Measurements from ENCODE around the gene USH1C. TPM values are rescaled to one million over a fixed set of nuclear protein-coding genes. Genes with fewer than 3 reads are reported as not detected.
A peak's percentile ranks its signal among the peaks of the same experiment; 100 is the strongest.

Gene USH1C
- total and polyA plus RNA-seq, 7 donors, result 0.05 to 0.44 (median 0.14) TPM; not detected in 4

DNA sequence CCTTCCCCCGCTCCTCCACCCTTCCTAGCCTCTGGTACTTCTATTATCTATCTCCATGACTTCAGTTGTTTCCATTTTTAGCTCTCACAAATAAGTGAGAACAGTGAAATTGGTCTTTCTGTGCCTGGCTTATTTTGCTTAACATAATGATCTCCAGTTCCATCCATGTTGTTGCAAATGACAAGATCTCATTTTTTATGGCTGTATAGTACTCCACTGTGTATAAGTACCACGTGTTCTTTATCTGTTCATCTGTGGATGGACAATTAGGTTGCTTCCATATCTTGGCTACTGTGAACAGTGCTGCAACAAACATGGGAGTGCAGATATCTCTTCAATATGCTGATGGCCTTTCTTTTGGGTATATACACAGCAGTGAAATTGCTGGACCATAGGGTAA is 60.7 kb downstream of the USH1C start:
- TF ChIP-seq, protein P1, sequence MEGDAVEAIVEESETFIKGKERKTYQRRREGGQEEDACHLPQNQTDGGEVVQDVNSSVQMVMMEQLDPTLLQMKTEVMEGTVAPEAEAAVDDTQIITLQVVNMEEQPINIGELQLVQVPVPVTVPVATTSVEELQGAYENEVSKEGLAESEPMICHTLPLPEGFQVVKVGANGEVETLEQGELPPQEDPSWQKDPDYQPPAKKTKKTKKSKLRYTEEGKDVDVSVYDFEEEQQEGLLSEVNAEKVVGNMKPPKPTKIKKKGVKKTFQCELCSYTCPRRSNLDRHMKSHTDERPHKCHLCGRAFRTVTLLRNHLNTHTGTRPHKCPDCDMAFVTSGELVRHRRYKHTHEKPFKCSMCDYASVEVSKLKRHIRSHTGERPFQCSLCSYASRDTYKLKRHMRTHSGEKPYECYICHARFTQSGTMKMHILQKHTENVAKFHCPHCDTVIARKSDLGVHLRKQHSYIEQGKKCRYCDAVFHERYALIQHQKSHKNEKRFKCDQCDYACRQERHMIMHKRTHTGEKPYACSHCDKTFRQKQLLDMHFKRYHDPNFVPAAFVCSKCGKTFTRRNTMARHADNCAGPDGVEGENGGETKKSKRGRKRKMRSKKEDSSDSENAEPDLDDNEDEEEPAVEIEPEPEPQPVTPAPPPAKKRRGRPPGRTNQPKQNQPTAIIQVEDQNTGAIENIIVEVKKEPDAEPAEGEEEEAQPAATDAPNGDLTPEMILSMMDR (IDR thresholded peaks at IDR 0.05), result no peak
- no peaks in the 10 kb centered on the region for H3K36me3 ChIP-seq (ENCODE audit: insufficient read depth in 1 of 2, low read depth in 1 of 2)
- 73 to 88% (median 80%) methylated on average over 2 of the region's 2 CpGs for WGBS, 3 donors
- ATAC-seq (no peak), DNase-seq (no peak)
- no peaks in the 10 kb centered on the region for H3K4me1 ChIP-seq
- no peak overlapping the region for H3K4me3 ChIP-seq
- no peak overlapping the region for H3K27ac ChIP-seq
- H3K9me3 ChIP-seq, result no peaks in the 10 kb centered on the region
- intact Hi-C loops (cut with DNase I), result no loop called here
- H3K27me3 ChIP-seq (ENCODE audit: insufficient read depth in 3 of 3, low read length in 2 of 3), result no peaks in the 10 kb centered on the region

DNA sequence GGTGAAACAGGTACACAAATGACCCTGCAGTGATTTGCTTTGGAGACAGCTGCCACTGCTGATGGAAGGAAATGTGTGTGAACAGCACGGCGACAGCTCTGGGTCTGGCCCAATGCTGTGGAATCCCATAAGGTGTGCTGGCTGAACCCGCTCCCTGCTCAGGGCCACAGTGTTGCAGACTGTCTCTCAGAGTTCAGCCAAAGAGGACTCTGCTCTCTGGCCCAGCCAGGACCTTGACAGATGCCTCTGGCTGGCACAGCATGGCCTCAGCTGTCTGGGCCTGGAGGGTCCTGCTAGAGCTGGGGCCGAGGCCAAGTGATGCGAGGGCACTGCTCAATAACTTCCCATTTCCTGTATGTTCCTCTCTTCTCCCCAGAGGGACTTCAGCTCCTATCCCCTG is 62.3 kb downstream of the USH1C start:
- H3K4me3 ChIP-seq, result no peak overlapping the region
- H3K9me3 ChIP-seq, result no peaks in the 10 kb centered on the region
- WGBS, 3 donors, result 53 to 66% (median 57%) methylated on average over 5 of the region's 5 CpGs
- H3K27ac ChIP-seq, result no peak overlapping the region
- H3K4me1 ChIP-seq, result no peaks in the 10 kb centered on the region
- no peak for ATAC-seq
- H3K36me3 ChIP-seq (ENCODE audit: insufficient read depth in 1 of 2, low read depth in 1 of 2), result no peaks in the 10 kb centered on the region
- H3K27me3 ChIP-seq (ENCODE audit: insufficient read depth in 3 of 3, low read length in 2 of 3), result peaks cover 0 to 13% (median 2%) of the 10 kb centered on the region in 3 donors
- DNase-seq, result no peak
- TF ChIP-seq, protein P1 (IDR thresholded peaks at IDR 0.05), result no peak
- intact Hi-C loops (cut with DNase I), result no loop called here

DNA sequence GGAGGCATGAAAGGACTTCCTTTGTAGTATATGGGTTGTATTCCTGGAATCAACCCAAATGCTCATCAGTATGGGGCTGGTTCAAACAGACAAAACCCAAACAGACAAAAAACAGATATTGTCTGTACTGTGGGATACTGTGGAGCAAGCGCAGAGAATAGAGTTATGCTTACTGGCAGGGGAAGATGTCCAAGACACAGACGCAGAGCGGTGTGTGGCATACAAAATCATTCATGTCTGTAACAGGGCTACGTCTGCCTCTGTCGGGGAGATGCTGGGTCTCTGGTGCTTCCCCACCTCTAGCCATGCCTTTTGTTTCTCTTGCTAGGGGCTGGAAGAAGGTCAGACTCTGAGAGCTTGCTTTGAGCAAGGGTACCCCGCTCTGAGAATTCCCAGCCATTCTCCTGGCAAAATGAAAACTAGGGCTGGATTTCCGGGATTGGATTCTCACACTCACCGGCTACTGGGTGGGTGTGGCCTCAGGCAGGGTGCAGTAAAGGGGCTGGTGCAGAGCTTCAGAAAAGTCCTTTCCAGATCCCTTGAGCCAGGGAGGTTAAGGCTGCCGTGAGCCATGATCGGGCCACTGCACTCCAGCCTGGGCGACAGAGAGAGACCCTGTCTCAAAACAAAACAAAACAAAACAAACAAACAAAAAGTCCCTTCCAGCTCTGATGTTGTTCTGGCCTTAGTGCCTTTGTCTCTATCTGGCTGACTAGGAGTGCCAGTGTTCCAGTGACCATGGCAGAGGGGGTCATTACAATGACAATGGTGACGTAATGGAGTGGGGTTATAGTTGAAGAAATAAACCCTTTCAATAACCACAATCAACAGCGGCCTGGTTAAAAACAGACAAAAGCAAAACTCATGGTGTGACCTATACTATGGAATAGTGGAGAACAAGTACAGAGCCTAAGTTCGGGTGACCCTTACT is 64.7 kb downstream of the USH1C start:
- intact Hi-C loops (cut with DNase I), result no loop called here
- Histone ChIP-seq H3K27me3 (ENCODE audit: insufficient read depth in 3 of 3, low read length in 2 of 3) (peaks cover 0 to 30% (median 7%) of the 10 kb centered on the region in 3 donors), H3K4me3 (peak overlapping the region; percentile 43), H3K27ac (no peak overlapping the region), H3K4me1 (no peaks in the 10 kb centered on the region), H3K9me3 (no peaks in the 10 kb centered on the region), H3K36me3 (ENCODE audit: insufficient read depth in 1 of 2, low read depth in 1 of 2) (no peaks in the 10 kb centered on the region)
- TF ChIP-seq, protein P1 (IDR thresholded peaks at IDR 0.05), result no peak
- 25 to 30% (median 28%) methylated on average over 14 of the region's 14 CpGs for WGBS, 3 donors
- ATAC-seq, result peak; percentile 42 to 67 (median 63)
- DNase-seq, result no peak

DNA sequence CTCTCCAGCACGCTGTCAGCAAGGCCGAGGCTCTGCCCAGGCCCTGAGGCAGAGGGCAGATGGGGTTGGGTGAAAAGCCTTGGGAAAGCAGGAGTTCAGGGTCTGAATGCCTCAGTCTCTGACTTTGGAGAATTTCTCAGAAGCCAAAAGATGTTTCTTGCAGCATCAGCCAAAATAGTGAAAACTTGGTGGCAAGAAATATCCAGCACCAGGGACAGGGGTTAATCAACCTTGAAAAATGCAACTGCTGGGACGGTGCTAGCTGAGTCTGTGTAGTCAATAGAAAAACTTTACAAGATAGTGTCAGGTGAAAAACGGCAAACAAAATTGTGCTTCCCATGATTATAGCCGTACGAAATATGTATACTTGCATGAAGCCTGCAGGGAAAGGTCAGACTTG is 66.1 kb downstream of the USH1C start:
- 71 to 77% (median 73%) methylated on average over 6 of the region's 6 CpGs for WGBS, 3 donors

More for the DNA sequence above, 66.1 kb downstream of the USH1C start:
- no peaks in the 10 kb centered on the region for H3K4me1 ChIP-seq
- ATAC-seq, result no peak
- intact Hi-C loops (cut with DNase I), result no loop called here
- H3K36me3 ChIP-seq (ENCODE audit: insufficient read depth in 1 of 2, low read depth in 1 of 2), result no peaks in the 10 kb centered on the region
- H3K27me3 ChIP-seq (ENCODE audit: insufficient read depth in 3 of 3, low read length in 2 of 3), result peaks cover 0 to 30% (median 7%) of the 10 kb centered on the region in 3 donors
- no peak overlapping the region for H3K4me3 ChIP-seq
- TF ChIP-seq, protein P1 (IDR thresholded peaks at IDR 0.05), result no peak
- H3K9me3 ChIP-seq, result no peaks in the 10 kb centered on the region
- H3K27ac ChIP-seq, result no peak overlapping the region
- no peak for DNase-seq
